ENCODE results near the gene NDUFS7. TPM values are rescaled to one million over a fixed set of nuclear protein-coding genes. Genes with fewer than 3 reads are reported as not detected.

NDUFS7 gene
- total and polyA plus RNA-seq, 7 donors, result 177 to 423 (median 294) TPM

DNA sequence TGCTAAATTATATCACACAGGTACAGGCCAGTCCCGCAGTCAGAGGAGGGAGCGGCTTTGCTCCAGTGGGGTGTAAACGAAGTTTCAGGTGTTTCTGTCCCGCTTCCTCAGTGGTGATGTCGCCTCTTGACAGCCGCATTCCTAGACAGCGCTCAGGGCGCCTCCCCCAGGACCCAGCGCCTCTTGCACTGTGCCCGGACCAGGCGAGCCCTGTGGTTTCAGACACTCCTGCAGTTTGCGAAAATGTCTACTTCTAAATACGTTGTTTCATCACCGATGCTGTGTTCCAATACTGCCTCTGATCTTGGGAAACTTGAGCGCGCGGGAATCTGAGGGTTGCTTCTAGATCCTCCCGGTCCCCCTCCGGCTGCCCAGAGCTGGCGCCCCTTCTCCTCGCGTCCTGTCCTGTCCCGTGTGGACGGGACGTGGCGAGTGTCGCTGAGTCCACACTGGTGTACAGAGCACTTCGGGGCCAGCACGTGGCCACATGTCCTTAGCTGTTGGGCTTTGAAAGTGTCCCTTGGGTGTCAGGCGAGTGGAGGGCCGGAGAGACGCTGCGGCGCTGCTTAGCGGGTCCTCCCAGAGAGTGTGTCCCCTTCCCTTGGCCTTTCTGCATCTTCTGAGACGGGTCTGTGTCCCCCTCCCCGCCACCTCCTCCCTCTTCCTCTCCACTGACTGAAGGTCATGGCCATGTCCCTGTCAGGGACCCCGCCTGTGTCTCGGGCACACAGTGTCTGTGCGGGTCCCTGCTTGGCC lies 39.9 kb downstream of the NDUFS7 start:
- Histone ChIP-seq H3K27me3 (ENCODE audit: insufficient read depth in 3 of 3, low read length in 2 of 3) (no peaks in the 10 kb centered on the region), H3K9me3 (no peaks in the 10 kb centered on the region), H3K4me3 (no peak overlapping the region), H3K4me1 (peaks cover 9% of the 10 kb centered on the region), H3K27ac (no peak overlapping the region), H3K36me3 (ENCODE audit: insufficient read depth in 1 of 2, low read depth in 1 of 2) (peaks cover 4 to 91% of the 10 kb centered on the region in 2 donors)
- intact Hi-C loops (cut with DNase I), result no loop called here
- 90 to 95% (median 92%) methylated on average over 39 to 40 of the region's 40 CpGs for WGBS, 3 donors
- TF ChIP-seq, protein P1, sequence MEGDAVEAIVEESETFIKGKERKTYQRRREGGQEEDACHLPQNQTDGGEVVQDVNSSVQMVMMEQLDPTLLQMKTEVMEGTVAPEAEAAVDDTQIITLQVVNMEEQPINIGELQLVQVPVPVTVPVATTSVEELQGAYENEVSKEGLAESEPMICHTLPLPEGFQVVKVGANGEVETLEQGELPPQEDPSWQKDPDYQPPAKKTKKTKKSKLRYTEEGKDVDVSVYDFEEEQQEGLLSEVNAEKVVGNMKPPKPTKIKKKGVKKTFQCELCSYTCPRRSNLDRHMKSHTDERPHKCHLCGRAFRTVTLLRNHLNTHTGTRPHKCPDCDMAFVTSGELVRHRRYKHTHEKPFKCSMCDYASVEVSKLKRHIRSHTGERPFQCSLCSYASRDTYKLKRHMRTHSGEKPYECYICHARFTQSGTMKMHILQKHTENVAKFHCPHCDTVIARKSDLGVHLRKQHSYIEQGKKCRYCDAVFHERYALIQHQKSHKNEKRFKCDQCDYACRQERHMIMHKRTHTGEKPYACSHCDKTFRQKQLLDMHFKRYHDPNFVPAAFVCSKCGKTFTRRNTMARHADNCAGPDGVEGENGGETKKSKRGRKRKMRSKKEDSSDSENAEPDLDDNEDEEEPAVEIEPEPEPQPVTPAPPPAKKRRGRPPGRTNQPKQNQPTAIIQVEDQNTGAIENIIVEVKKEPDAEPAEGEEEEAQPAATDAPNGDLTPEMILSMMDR (IDR thresholded peaks at IDR 0.05), result no peak
- no peak for DNase-seq
- ATAC-seq, result no peak

DNA sequence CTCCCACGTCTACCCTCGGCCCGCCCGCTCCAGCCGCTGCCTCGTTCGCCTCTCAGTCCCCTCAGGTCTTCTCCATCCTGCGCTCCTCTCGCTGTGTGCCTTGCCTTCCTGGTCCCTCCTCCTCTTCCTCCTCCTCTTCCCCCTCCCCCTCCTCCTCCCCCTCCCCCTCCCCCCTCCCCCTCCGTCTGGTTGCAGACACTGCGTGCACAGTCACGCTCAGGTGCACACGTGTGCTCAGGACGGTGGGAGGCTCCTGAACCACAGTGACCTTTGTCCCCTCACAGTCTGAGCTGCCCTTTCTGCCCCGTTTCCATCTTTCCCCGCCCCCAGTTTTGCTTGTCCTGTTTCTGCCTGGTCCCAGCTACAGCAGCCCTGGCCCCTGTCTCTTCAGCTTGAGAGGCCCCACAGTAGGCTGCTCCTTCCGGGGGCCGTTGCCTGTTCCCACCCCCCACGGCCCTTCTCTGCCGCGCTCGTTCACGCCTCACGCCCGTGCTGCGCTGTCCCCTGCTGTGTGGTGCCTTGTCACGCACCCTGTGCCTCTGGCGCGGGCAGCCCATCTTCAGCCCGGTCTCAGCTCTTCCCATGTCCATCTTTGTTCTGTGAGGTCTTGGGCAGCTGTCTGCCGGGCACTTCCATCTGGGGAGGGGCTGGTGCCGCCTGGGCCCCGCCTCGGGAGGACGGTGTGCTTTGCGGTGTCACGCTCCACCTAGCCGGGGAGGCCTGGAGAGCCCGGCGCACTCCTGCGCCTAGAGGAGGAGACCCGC lies 40.7 kb downstream of the NDUFS7 start:
- DNase-seq, result no peak
- peaks cover 2% of the 10 kb centered on the region for H3K4me1 ChIP-seq
- intact Hi-C loops (cut with DNase I), result no loop called here
- no peak for ATAC-seq
- no peak overlapping the region for H3K27ac ChIP-seq
- H3K27me3 ChIP-seq (ENCODE audit: insufficient read depth in 3 of 3, low read length in 2 of 3), result no peaks in the 10 kb centered on the region
- TF ChIP-seq, protein P1 (IDR thresholded peaks at IDR 0.05), result no peak
- H3K36me3 ChIP-seq (ENCODE audit: insufficient read depth in 1 of 2, low read depth in 1 of 2), result peaks cover 10 to 91% of the 10 kb centered on the region in 2 donors
- H3K4me3 ChIP-seq, result no peak overlapping the region
- no peaks in the 10 kb centered on the region for H3K9me3 ChIP-seq
- 86 to 89% (median 89%) methylated on average over 32 to 41 of the region's 42 CpGs for WGBS, 3 donors

DNA sequence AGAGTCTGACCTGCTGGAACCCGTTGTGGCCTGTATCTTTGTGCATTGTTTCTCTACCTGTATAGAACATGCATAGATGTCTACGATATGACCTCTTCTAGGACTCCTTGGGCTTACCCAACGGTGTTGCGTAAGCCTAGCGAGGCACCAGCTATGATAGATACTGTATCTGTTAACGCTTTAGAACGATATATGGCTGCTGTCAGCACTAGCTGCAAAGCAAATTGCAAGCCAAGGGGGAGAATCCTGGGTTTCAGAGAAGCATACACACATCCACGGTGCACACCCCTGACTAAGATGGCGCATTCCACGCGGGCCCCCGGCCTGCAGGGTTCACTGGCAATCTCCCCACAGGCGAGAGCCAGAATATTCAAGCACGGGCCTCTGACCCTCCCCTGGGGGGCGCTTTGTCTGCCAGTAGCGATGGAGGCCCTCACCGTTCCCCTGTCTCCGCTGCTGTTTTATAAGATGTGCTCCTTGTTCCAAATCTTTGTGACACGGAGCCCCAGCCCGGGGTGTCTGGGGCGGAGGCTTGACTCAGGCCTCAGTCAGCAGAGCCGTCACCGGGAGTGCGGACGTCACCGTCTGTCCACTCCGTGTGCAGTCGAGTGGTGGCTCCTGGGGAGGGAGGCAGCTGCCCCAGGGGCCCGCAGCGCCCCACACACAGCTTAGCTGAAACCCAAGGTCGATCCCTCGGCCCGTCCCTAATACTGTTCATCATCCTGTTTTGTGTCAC lies 41.6 kb downstream of the NDUFS7 start:
- ATAC-seq (no peak), DNase-seq (no peak)
- no peak overlapping the region for H3K27ac ChIP-seq
- no peak overlapping the region for H3K4me3 ChIP-seq
- peaks cover 10 to 98% of the 10 kb centered on the region in 2 donors for H3K36me3 ChIP-seq (ENCODE audit: insufficient read depth in 1 of 2, low read depth in 1 of 2)
- no peaks in the 10 kb centered on the region for H3K27me3 ChIP-seq (ENCODE audit: insufficient read depth in 3 of 3, low read length in 2 of 3)
- intact Hi-C loops (cut with DNase I), result no loop called here
- TF ChIP-seq, protein P1 (IDR thresholded peaks at IDR 0.05), result no peak
- H3K9me3 ChIP-seq, result no peaks in the 10 kb centered on the region
- WGBS, 3 donors, result 84 to 87% (median 86%) methylated on average over 33 of the region's 33 CpGs
- H3K4me1 ChIP-seq, result no peaks in the 10 kb centered on the region

DNA sequence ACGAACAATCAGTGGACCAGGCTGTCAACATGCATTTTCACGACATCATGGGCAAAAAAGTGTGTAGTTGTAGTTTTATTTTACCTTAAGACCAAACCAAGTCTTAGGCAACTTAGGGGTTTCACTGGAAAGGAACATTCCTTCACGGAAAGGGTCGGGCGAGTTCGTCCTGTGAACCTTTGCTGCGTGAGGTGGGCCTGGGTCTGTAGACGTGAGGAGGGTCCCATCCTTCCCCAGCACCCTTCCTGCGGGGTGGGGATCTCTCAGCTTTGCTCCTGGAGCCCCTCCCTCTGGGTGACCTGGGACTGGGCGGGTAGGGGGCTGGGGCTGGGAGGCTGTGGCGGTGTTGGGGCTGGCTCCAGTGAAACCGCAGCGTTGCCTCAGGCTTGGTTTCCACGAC lies 42.2 kb downstream of the NDUFS7 start:
- Histone ChIP-seq H3K4me3 (no peak overlapping the region), H3K9me3 (no peaks in the 10 kb centered on the region), H3K27me3 (ENCODE audit: insufficient read depth in 3 of 3, low read length in 2 of 3) (no peaks in the 10 kb centered on the region), H3K4me1 (no peaks in the 10 kb centered on the region), H3K27ac (no peak overlapping the region), H3K36me3 (ENCODE audit: insufficient read depth in 1 of 2, low read depth in 1 of 2) (peaks cover 10 to 98% of the 10 kb centered on the region in 2 donors)
- WGBS, 3 donors, result 84 to 91% (median 87%) methylated on average over 14 of the region's 14 CpGs
- DNase-seq (no peak), ATAC-seq (no peak)
- TF ChIP-seq, protein P1 (IDR thresholded peaks at IDR 0.05), result no peak
- intact Hi-C loops (cut with DNase I), result no loop called here

Measured in psoas muscle (tissue), 8 donors.